Measurements from ENCODE around the gene ADM2. TPM values are rescaled to one million over a fixed set of nuclear protein-coding genes. Genes with fewer than 3 reads are reported as not detected.

The ADM2 gene
- total RNA-seq, 1 experiment from 2014 or later = 10.5 TPM

DNA sequence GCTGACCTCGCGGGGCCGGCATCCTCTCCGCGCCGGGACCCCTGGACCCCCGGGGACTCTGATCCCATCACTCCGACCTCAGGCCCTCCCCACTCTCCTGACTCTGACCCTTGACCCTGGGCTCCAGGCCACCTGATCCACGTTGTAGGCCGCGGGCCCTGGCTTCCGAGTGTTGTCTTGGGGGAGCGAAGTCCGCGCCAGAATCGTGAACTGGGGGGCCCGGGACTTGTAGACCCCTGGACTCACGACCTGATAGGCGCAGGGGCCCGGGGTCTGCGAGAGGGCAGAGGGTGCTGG lies 49.2 kb downstream of the ADM2 start:
- BruUV-seq (replicated peaks) = no TSS peak
- H2AFZ ChIP-seq = peak overlapping the region; percentile 78; the same call in 1 of the 2 replicates
- no peaks in the 10 kb centered on the region for H3K9me2 ChIP-seq (ENCODE audit: insufficient read depth)
- H3K27me3 ChIP-seq (ENCODE audit: insufficient read depth, low read depth) = no peaks in the 10 kb centered on the region
- peaks cover 64% of the 10 kb centered on the region for H3F3A ChIP-seq (ENCODE audit: insufficient read depth, low read depth)
- DNase-seq = no peak
- peak overlapping the region; percentile 60 for H3K27ac ChIP-seq
- intact Hi-C loops (cut with micrococcal nuclease; ENCODE audit: unreplicated experiment) = loop anchor here (1.0 to 2.0 kb wide), 2 partner anchors 9 to 32 kb away; partner anchors contain the start of gene SYCE3
- TF ChIP-seq EZH2 (IDR thresholded peaks at IDR 0.05; ENCODE audit: low read depth) (no peak), CTCF (conservative IDR thresholded peaks at IDR 0.05) (no peak)
- peak overlapping the region; percentile 87 for H3K4me3 ChIP-seq
- no peaks in the 10 kb centered on the region for H4K20me1 ChIP-seq (ENCODE audit: insufficient read depth)
- H3K79me2 ChIP-seq (ENCODE audit: low read depth) = no peaks in the 10 kb centered on the region
- POLR2A ChIA-PET (ENCODE audit: unreplicated experiment) = no interaction called here
- no peaks in the 10 kb centered on the region for H3K9me3 ChIP-seq (ENCODE audit: insufficient read depth, low read depth)
- peaks cover 26% of the 10 kb centered on the region for H3K4me1 ChIP-seq (replicated peaks; ENCODE audit: insufficient read depth)
- no peaks in the 10 kb centered on the region for H3K36me3 ChIP-seq (ENCODE audit: low read depth)
- H3K4me2 ChIP-seq = peak overlapping the region; percentile 85
- CTCF ChIA-PET = no interaction called here

DNA sequence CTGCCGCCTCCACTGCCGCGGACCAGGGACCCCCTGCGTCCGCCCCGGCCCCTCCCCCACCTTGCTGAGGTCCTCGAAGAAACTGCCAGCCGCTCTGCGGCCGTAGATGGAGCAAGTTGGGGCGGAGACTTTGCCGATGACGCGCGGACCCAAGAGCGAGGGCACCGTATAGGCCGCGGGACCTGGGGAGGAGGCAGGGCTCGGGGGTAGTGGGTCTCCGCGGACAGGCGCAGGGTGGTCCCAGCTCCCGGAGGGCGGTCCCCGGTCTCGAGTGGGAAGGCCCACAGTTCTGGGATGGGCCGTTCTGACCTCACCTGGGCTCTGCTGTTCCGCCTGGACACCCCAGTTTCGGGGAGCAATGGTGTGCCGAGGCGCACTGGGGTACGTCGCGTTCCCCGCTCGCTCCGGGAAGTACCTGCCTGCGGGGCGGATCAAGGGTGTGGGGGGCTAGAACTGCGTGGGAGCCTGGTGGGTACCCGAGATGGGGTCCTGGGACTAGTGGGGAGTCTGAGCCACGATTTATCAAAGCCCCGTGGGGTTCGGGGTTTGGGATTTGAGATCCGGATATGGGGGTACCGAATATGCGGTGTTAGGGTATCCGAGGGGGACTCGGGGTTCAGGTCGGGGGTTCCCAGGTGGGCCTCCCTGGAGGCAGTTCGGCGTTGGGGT lies 49.7 kb downstream of the ADM2 start:
- ChIA-PET POLR2A (ENCODE audit: unreplicated experiment) (no interaction called here), CTCF (interaction anchor here (1.3 kb wide), 1 partner anchor 32 kb away, joined by 5 read pairs; the partner anchor contains the start of gene SYCE3)
- Histone ChIP-seq H3K9me3 (ENCODE audit: insufficient read depth, low read depth) (no peaks in the 10 kb centered on the region), H3K27me3 (ENCODE audit: insufficient read depth, low read depth) (no peaks in the 10 kb centered on the region), H3F3A (ENCODE audit: insufficient read depth, low read depth) (peaks cover 59% of the 10 kb centered on the region), H3K27ac (peak overlapping the region; percentile 60), H2AFZ (peak overlapping the region; percentile 78), H3K9me2 (ENCODE audit: insufficient read depth) (no peaks in the 10 kb centered on the region), H3K4me2 (peak overlapping the region; percentile 85), H4K20me1 (ENCODE audit: insufficient read depth) (no peaks in the 10 kb centered on the region), H3K79me2 (ENCODE audit: low read depth) (no peaks in the 10 kb centered on the region), H3K4me1 (replicated peaks; ENCODE audit: insufficient read depth) (peaks cover 26% of the 10 kb centered on the region), H3K4me3 (peak overlapping the region; percentile 87), H3K36me3 (ENCODE audit: low read depth) (no peaks in the 10 kb centered on the region)
- TSS peak; percentile 49 for BruUV-seq (replicated peaks)
- peak; percentile 71 for DNase-seq
- TF ChIP-seq CTCF (conservative IDR thresholded peaks at IDR 0.05) = no peak
- TF ChIP-seq EZH2 (IDR thresholded peaks at IDR 0.05; ENCODE audit: low read depth) = no peak
- intact Hi-C loops (cut with micrococcal nuclease; ENCODE audit: unreplicated experiment) = loop anchor here (1.0 to 2.0 kb wide), 2 partner anchors 8 to 32 kb away; partner anchors contain the start of gene SYCE3

GRCh38 chr22:50531546-50531961 lies 50.2 kb downstream of the ADM2 start:
- Histone ChIP-seq H3K27me3 (ENCODE audit: insufficient read depth, low read depth) (no peaks in the 10 kb centered on the region), H4K20me1 (ENCODE audit: insufficient read depth) (no peaks in the 10 kb centered on the region), H3K36me3 (ENCODE audit: low read depth) (no peaks in the 10 kb centered on the region), H3K79me2 (ENCODE audit: low read depth) (no peaks in the 10 kb centered on the region), H3K4me1 (replicated peaks; ENCODE audit: insufficient read depth) (peaks cover 26% of the 10 kb centered on the region), H2AFZ (peak overlapping the region; percentile 78), H3K9me2 (ENCODE audit: insufficient read depth) (no peaks in the 10 kb centered on the region), H3K4me2 (peak overlapping the region; percentile 85), H3K9me3 (ENCODE audit: insufficient read depth, low read depth) (no peaks in the 10 kb centered on the region), H3F3A (ENCODE audit: insufficient read depth, low read depth) (peaks cover 55% of the 10 kb centered on the region), H3K4me3 (peak overlapping the region; percentile 87), H3K27ac (peak overlapping the region; percentile 60)
- no TSS peak for BruUV-seq (replicated peaks)
- ChIA-PET CTCF (interaction anchor here (1.3 kb wide), 1 partner anchor 31 kb away, joined by 5 read pairs; the partner anchor contains the start of gene SYCE3), POLR2A (ENCODE audit: unreplicated experiment) (interaction anchor here (1.2 kb wide), 1 partner anchor 31 kb away, joined by 3 read pairs; the partner anchor contains the start of gene SYCE3)
- DNase-seq = peak in 1 of 2 experiments; percentile 52
- intact Hi-C loops (cut with micrococcal nuclease; ENCODE audit: unreplicated experiment) = loop anchor here (2.0 kb wide), 1 partner anchor 31 kb away; the partner anchor contains the start of gene SYCE3
- no peak for TF ChIP-seq CTCF (conservative IDR thresholded peaks at IDR 0.05)
- no peak for TF ChIP-seq EZH2 (IDR thresholded peaks at IDR 0.05; ENCODE audit: low read depth)
